ENCODE results near the gene RRAS2.
"Not testable (repeated sequence)": the region's sequence is repeated elsewhere in the genome, so short reads cannot be mapped to it uniquely, and the experiment has no call there.

RRAS2 gene

DNA sequence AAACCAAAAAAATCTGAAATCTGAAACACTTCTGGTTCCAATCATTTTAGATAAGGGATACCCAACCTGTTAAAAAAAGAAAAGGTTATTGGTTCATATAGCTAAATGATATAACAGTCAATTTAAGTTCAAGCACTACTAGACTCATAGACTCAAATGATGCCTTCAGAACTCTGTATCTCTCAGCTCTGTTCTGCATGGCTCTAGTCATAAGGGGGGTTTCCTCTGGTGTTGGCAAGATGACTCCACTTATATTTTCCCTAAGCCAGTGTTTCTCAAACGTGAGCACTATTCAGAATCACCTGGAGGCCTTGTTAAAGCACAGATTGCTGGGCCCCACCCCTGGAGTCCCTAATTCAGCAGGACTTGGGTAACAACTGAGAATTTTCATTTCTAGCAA lies 11.5 kb upstream of the RRAS2 start:
- DNase-seq = no peak

DNA sequence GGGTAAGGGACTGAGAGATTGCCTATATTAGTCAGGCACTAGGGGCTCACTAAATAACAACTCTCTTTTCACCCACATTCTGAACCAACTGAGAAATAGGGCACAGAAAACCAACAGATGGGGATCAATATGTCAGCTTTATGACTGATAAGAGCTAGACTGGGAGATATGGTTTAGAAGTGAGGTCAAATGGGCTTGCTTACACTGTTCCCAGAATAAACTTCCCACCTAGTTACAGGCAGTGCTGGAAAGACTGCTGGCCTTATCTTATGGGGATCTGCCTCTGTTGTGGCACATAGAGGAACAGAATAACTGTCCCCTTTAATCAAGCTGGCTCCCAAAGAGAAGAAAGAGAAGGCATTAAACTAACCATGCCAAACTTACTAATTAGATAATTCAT lies 10.6 kb upstream of the RRAS2 start:
- no peak for DNase-seq

DNA sequence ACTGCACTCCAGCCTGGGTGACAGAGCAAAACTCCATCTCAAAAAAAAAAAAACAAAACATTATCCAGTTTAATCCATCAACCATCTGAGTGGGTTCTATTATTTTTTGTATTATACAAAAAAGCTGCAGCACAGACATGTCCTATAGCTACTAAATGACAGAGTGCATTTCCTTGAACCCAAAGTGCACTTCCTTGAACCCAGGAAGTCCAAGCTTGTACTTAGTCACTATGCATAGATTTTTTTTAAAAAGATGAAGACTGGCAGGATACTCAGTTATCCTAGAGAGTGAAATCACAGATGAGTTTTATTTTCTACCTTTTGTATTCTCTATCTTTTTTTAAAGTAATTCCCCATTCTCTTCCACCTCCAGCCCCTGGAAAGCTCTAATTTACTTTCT lies 8.0 kb upstream of the RRAS2 start:
- DNase-seq = no peak

DNA sequence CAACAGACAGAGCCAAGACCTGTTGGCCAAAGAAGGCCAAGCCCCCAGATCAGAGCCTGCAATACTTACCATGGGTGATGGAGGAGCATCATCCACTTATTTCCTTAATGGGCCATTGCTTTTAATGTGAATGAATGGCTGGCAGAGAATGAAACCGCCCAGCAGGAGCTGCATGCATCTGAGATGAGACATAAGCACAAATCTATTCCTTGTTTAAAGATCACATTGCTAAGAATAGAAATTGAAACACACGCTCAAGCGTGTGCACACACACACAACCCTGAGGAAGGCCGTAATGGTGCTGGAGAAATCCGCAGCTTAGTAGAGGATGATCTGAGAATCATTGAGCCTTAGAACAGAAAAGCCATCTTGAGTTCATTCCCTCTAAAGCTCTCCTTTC lies 5.3 kb upstream of the RRAS2 start:
- no peak for DNase-seq

DNA sequence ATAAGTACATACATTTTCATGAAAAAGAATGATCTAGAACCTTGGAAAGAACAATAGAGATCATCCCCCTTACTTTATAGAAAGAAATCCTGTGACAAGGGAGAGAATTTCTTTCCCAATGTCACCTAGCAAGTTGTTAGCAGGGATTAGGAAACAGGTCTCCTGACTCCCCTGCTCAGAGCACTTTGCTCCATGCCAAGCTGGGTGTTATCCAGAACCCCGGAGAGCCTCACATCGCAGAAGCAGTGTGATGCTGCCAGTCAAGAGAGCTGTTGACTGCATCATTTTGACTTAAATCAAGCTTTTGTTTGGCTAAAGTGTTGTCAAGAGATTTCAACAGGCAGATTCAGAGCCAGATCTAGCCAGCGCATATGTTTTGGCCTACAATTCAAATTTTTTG lies 3.6 kb upstream of the RRAS2 start:
- no peak for DNase-seq

DNA sequence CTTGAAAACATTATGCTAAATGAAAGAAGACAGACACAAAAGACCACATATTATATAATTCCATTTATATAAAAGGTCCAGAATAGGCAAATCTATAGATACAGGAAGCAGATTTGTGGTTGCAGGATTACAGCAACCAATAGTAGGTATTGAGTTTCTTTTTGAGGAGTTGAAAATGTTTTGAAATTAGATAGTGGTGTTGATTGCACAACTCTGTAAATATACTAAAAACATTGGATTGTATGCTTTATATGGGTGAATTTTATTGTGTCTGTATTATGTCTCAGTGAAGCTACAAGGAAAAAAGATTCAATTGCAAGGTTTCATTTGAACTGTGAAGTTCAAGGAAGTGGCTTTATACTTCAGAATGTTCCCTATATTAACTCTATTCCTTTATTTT lies 3.0 kb upstream of the RRAS2 start:
- no peak for DNase-seq

DNA sequence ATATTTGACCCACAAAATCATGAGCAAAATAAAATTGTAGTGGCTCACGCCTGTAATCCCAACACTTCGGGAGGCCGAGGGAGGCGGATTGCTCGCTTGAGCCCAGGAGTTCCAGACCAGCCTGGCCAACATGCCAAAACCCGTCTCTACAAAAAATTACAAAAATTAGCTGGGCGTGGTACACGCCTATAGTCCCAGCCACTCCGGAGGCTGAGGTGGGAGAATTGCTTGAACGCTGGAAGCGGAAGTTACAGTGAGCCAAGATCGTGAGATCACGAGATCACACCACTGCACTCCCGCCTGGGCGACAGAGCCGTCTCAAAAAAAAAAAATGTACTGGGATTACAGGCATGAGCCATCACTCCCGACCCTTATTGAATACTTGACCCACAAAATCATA lies 2.0 kb upstream of the RRAS2 start:
- no peak for DNase-seq

DNA sequence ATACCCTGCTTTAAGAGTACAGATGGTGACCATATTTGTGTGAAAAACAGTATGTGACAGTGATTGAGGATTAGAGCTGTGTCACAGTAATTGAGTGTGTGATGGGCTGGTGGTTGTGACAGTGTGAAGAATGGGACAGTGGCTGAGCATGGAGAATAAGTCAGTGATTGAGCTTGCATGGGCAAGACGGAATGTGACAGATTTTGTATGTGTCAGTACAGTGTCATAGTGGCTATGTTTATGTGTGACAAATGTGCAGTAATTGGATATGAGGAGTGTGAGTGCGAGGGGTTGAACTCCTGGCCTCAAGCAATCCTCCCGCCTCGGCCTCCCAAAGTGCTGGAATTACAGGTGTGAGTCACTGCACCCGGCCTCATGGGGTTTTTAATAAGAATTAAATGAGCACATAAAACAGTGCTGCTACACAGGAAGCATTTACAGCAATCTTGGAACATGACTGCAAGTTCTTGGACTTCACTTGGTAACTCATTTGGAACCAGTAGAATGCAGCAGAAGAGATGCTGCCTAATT lies 583 bp upstream of the RRAS2 start:
- DNase-seq = no peak

DNA sequence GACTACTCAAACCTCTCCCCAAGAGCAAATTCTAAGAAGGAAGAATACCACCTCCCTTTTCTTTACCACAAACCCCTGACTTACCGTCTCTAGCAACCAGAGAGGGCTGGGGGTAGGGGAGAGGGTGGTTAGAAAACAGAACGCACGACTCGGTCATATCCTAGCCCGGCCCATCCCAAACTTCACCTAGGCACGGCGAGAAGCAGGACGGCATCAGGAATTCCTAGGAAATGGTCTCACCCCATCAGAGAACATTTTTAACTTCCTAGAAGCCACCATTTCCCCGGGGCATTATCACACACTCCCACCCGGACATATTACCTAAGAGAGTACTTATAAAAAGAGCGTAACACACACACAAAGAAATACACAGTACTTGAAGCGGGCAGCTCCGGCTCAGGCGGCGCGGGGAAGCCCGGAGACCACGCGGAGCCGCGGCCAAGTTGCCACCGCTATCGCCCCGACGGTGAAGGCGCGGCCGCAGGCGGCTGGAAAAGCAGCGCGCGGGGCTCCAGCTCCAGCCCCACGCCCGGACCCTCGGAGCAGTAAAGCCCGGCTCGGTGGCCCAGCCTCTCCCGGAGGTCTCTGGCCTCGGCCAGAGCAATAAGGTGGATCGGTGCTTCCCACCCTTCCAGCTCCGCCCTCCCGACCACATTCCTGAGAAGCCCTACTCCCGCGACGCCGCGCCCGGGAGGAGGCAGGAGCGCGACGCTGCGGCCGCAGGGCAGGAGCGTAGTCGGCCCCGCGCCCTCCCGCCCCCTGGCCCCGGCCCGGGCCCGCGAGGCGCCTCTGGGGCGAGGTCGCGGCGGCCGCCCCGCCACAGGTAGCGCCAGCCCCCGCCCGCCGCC lies 878 bp downstream of the RRAS2 start:
- no peak for DNase-seq

DNA sequence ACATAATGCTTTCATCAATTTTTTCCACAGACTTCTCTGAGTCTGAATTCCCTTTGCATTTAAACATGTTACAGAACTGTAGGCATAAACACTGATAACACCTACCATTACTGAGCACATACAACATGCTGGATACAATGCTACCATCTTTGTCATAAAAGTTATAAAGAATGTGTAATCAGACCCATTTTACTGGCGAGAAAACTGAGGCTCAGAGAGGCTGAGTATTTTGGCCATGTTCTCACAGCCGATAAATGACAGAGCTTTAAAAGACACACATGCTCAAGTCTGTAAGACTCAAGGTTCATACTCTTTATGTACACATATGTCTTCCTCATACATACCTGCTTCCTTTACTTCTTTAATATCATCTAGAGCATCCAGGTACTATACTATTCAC lies 2.6 kb downstream of the RRAS2 start:
- DNase-seq = no peak

DNA sequence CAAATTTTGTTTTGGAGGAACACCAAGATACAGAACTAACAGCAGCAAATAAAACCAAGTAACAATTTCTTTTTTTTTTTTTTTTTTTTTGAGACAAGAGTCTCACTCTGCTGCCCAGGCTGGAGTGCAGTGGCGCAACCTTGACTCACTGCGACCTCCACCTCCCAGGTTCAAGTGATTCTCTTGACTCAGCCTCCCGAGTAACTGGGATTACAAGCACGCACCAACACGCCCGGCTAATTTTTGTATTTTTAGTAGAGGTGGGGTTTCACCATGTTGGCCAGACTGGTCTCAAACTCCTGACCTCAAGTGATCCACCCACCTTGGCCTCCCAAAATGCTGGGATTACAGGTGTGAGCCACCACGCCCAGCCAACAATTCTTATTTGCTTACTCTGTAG lies 4.4 kb downstream of the RRAS2 start:
- DNase-seq = not testable (repeated sequence)

DNA sequence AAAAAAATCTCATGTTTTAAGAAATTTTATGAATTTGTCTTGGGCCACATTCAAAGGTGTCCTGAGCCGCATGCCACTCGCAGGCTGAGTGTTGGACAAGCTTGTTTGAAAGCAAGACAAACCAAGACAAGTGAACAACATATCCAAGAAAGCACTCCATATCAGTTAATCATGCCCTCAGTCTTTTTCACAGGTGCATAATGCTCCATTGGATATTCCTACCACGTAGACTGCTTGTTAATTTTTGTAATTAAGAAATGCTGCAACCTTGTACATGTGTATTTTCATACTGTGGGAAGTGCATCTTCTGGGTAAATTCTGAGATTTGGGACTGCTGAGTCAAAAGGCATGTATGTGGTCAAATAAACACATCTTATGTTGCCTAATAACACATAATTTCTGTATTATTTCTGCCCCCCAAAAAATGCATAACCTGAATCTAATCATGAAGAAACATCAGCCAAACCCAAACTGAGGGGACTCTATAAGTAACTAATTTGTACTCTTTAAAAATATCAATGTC lies 8.2 kb downstream of the RRAS2 start:
- DNase-seq = no peak

DNA sequence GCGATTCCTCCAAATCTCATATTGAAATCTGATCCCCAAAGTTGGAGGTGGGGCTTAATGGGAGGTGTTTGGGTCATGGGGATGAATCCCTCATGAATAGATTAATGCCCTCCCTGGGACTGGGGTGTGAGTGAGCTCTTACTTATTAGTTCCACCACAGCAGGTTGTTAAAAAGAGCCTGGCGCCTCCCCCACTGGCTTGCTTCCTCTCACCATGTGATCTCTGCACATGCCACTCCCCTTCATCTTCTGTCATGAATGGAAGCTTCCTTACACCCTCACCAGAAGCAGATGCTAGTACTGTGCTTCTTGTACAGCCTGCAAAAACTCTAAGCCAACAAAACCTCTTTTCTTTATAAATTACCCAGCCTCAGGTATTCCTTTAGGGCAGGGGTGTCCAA lies 8.8 kb downstream of the RRAS2 start:
- DNase-seq = no peak

DNA sequence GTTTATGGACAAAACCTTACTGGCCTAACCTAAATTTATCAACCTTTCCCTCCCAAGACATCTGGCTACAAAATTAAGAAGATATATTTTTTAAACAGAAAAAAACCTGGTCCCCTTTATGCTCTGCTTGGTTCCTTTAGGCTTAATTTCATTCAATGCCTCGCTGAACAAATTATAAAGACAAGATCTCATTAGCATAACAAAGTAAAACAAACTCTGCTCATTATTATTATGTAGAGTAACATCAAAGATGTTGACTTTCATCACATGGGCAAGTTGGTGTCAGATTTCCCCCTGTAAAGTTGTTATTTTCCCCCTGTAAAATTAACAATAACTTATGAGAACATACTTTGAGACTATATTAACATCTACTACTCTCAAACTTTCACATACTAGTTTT lies 11.0 kb downstream of the RRAS2 start:
- no peak for DNase-seq

DNA sequence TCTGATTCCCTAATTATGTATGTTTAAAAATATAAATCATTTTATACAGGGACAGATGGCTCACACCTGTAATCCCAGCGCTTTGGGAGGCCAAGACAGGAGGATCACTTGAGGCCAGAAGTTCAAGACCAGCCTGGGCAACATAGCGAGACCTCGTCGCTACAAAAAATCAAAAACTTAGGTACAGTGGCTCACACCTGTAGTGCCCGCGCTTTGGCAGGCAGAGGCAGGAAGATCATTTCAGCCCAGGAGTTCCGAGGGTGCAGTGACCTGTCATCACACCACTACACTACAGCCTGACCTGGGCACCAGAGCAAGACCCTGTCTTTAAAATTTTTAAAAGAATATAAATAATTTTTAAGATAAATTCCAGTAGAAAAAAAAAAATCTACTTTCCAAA lies 11.5 kb downstream of the RRAS2 start:
- DNase-seq = no peak

DNA sequence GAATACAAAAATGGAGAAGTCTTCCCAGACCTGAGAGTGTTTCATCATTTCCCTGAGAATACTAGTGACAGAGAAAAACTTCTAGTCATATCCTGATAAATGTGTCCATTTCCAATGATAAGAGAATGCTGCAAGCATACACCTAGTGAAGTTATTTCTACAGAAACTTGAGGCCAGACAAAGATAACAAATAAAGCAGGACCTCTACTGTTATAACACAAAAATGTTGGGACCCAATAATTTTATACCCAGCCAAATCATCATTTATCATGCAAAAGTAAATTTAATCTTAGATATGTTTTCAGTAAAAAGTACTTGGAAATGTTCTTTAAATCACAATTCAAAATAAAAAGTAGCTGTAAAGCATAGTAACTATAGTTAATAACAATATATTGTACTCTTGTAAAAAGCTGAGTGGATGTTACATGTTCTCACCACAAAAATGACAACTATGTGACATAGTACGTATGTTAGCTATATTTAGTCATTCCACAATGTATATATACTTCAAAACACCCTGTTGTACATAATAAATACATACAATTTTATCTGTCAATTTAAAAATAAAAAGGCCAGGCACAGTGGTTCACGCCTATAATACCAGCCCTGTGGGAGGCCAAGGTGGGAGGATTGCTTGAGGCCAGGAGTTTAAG lies 12.6 kb downstream of the RRAS2 start:
- no peak for DNase-seq

DNA sequence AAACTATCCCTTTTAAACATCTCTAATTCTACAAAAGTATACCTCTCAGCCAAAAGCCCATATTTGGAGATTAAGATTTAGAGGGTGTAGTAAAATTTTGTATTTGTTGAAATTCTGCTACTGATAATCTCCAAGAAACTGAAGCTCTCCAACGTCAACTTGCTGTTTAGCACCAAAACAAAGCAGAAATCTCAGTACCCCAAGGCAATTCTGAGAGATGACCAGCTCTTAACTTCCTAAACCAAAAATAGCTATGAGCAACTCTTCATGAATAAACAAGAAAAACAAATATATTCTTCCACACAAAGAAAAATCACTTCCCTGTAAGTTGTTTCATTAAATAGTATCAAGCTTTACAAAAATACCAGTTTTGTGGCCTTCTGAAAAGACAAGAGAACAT lies 13.3 kb downstream of the RRAS2 start:
- DNase-seq = no peak

DNA sequence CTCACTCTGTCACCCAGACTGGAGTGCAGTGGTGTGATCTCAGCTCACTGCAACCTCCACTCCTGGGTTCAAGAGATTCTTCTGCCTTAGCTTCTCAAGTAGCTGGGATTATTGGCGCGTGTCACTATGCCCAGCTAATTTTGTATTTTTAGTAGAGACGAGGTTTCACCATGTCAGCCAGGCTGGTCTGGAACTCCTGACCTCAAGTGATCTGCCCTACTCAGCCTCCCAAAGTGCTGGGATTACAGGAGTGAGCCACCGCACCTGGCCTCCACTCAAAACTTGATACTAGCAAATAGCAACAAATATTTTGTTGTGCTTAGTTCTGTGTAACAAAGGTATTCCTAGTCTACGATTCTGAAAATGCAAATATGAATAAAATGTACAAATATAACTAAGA lies 14.0 kb downstream of the RRAS2 start:
- DNase-seq = not testable (repeated sequence)

DNA sequence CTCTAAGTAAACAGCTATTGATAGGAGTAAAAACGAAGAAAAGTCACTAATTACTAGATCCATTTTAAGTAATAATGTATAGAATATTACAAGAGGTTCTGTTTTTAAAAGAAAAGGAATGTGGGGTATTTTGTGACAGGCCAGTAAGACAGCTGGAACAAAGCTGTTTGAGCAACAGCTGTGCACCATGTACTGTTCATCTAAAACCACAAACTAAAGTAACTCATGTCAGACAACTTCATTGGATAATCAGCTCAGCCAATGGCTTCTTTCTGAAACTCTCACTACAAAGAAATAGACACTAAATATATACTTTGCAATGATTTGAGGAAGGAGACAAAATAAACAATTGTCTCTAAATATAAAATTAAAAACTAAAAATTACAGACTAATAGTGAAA lies 16.1 kb downstream of the RRAS2 start:
- DNase-seq = no peak

DNA sequence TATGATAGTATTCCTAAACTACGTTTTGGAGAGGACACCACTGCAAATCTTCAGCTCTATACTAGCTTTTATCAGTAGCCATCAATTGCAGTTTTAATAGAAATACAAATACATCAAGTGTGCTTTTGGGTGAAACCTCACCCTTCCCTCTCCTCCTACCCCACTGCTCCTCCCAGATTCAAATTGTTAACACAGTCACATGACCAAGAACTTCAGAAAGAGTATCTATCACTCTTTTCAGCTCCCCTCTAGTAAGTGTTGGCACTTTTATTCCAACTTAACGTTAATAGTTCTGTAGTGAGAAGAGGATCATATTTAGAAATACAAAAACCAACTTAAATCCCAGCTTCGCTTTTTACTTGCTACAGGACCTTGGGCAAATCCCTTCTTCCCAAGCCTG lies 17.0 kb downstream of the RRAS2 start:
- no peak for DNase-seq

DNA sequence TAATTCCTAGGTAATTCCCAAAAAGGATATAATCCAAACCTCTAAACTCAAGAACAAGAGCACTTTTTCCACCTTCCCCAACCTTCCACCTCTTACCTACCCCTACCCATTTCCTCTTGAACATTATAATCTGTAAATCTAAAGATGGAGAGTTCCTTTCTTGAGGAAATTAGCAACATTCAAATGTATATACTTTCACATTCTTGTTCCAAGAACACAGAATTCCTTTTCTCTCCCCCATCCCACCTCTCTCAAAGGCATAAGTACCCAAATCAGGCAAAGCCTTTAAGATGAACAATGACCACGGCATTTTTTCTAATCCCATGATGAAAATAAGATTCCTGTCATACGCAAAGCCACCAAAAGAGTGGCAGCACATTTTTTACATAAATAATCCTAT lies 18.3 kb downstream of the RRAS2 start:
- DNase-seq = no peak

DNA sequence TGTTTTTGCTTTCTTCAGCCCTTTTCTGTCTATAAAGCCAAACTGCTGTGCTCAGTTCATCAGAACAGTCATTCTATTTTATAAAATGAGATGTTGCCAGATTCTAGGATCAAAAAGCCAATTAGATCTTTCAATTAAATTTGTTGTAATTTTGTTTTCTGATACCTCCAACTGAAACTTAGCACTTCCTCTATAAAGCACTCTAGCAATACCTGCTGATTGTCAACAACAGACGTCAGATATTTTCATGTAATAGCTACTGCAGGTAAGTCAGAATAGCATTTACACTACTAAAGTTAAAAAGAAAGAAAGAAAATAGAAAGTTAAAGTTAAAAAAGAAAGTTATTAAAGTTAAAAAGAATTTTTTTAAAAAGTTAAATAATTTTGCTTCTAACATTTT lies 19.6 kb downstream of the RRAS2 start:
- no peak for DNase-seq

DNA sequence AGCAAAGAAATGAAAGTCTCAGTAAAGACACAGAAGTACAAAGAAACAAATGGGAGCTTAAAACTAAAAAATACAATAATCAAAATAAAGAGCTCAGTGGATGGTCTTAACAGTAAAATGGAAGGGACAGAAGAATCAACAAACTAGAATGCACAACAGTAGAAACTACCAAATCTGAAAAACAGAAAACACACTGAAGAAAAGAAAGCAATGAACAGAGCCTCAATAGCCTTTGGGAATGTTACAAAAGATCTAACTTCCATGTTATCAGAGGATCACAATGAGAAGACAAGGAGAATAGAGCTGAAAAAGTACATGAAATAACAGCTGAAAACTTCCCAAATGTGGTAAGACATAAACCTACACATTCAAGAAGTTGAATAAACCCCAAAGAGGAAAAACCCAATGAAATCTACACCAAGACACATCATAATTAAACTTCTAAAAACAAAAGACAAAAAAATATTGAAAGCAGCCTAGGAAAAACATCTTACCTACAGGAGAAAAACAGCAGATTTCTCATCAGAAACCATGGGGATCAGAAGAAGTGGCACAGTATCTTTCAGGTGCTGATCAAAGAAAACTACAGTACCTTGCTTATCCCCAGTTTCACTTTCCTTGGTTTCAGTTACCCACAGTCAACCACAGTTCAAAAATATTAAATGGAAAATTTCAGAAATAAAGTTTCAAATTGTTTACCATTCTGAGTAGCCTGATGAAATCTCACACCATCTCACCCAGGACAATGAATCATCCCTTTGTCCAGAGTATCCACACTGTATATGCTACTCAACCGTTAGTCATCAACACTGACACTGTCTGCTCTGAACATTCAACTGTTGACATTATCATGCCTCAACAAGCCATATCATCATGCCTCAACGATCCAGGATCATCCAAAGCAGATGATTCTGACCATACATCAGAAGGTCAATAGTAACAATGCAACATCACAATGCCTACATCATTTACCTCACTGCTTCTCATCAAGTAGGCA lies 22.2 kb downstream of the RRAS2 start:
- no peak for DNase-seq
